Measurements from ENCODE around the gene GHSR. TPM values are rescaled to one million over a fixed set of nuclear protein-coding genes. Genes with fewer than 3 reads are reported as not detected.

Gene GHSR
- total RNA-seq, 4 donors from 2014 or later, result not detected

DNA sequence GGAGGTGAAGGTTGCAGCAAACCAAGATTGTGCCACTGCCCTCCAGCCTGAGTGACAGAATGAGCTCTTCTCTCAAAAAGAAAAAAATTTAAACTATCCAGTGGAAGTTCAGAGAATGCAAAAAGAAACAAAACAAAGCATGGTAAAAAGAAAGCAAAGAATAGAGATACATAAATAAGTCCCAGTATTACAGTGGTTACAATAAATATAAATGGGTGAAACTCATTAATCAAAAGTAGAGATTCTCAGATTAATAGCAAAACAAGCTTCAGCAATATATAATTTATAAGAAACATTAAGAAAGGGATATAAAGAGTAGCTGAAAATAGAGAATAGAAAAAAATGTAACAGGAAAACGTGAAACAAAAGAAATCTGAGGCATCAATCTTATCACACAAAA, 23.6 kb upstream of the GHSR start:
- H3K27me3 ChIP-seq, result no peaks in the 10 kb centered on the region
- H3K9me3 ChIP-seq, result no peaks in the 10 kb centered on the region
- H3K27ac ChIP-seq, result no peak overlapping the region
- no peaks in the 10 kb centered on the region for H3K36me3 ChIP-seq
- peaks cover 7% of the 10 kb centered on the region for H3K4me1 ChIP-seq
- no peak overlapping the region for H3K4me3 ChIP-seq
- TF ChIP-seq, protein P1, sequence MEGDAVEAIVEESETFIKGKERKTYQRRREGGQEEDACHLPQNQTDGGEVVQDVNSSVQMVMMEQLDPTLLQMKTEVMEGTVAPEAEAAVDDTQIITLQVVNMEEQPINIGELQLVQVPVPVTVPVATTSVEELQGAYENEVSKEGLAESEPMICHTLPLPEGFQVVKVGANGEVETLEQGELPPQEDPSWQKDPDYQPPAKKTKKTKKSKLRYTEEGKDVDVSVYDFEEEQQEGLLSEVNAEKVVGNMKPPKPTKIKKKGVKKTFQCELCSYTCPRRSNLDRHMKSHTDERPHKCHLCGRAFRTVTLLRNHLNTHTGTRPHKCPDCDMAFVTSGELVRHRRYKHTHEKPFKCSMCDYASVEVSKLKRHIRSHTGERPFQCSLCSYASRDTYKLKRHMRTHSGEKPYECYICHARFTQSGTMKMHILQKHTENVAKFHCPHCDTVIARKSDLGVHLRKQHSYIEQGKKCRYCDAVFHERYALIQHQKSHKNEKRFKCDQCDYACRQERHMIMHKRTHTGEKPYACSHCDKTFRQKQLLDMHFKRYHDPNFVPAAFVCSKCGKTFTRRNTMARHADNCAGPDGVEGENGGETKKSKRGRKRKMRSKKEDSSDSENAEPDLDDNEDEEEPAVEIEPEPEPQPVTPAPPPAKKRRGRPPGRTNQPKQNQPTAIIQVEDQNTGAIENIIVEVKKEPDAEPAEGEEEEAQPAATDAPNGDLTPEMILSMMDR (IDR thresholded peaks at IDR 0.05), result no peak
- no peak for TF ChIP-seq POLR2AphosphoS5 (IDR thresholded peaks at IDR 0.05)
- no peak for TF ChIP-seq EP300 (IDR thresholded peaks at IDR 0.05)
- no peak for TF ChIP-seq POLR2A (IDR thresholded peaks at IDR 0.05)
- no peak for DNase-seq (ENCODE audit: low spot score in 2 of 2)
- 71% methylated on average over 1 of the region's 1 CpG for WGBS

DNA sequence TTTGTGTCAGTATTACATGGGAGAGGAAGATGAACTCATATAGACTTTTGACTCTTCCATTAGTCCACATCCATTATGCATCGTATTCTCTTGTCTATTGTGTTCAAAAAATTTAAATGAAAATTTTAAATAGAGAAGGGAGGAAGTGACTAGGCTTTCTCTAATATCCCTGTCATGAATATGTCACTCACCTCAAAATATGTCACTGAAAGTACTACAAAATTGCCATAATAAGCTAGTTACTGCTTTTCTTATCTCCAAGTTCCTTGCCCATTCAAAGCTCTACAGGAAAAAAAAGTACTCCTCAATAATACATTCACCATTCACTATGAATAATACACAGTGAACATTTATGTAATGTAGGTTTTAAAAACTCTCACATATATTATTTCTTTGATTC, 22.3 kb upstream of the GHSR start:
- DNase-seq (ENCODE audit: low spot score in 2 of 2), result no peak
- Histone ChIP-seq H3K9me3 (no peaks in the 10 kb centered on the region), H3K4me1 (no peaks in the 10 kb centered on the region), H3K36me3 (no peaks in the 10 kb centered on the region), H3K4me3 (no peak overlapping the region), H3K27me3 (no peaks in the 10 kb centered on the region), H3K27ac (no peak overlapping the region)
- TF ChIP-seq POLR2A (IDR thresholded peaks at IDR 0.05), result no peak
- TF ChIP-seq, protein P1 (IDR thresholded peaks at IDR 0.05), result no peak
- no peak for TF ChIP-seq EP300 (IDR thresholded peaks at IDR 0.05)
- TF ChIP-seq POLR2AphosphoS5 (IDR thresholded peaks at IDR 0.05), result no peak
- 98% methylated on average over 1 of the region's 1 CpG for WGBS

DNA sequence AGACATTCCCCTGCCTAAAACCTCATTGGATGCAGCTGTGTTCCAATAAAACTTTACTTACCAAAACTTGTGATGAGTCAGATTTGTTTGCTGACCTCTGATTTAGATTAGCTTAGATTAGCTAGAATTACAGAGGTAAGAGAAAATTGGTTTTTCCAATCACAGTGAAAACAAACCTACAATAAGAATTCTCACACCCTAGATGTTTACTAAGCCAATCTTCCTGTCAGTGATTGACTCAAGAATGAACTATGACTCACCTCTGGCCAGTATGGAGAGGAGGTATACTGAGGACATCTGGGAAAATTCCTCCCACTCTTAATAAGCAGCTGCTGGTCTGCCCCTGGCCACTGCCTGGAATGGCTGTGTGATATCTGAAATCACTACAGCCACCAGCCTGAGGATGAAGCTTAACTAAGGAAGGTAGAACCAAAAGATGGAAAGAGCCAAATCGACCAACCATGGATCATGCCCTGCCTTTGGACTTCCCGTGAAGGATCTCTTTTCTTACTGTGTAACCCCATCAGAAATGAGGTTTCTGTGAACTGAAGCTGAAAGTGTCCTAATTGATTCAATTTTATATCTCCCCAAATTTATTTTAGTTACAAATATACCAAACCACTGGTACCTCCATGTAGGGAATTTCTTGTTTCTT, 19.0 kb upstream of the GHSR start:
- 92% methylated on average over 2 of the region's 2 CpGs for WGBS
- no peak overlapping the region for H3K27ac ChIP-seq
- TF ChIP-seq, protein P1 (IDR thresholded peaks at IDR 0.05), result no peak
- TF ChIP-seq POLR2A (IDR thresholded peaks at IDR 0.05), result no peak
- no peak for TF ChIP-seq POLR2AphosphoS5 (IDR thresholded peaks at IDR 0.05)

DNA sequence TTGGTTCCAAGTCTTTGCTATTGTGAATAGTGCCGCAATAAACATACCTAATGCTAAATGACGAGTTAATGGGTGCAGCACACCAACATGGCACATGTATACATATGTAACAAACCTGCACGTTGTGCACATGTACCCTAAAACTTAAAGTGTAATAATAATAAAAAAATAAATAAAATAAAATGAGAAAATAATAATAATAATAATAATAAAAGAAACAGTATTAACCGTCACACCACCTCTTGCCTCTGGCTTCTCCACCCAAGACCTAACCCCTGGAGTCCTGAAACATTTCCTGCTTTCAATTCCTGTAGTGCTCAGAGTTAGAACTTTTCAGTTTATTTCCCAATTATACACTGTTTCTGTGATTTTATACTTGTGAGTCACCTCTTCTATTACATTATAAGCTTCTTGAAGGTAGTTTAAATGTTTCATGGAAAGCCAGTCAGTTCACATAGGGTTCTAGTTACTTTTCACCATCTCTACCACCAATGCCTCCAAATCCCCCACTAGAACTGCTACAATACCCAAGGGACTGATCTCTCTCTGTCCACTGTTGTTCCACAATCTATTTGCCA, 18.4 kb upstream of the GHSR start:
- Histone ChIP-seq H3K36me3 (no peaks in the 10 kb centered on the region), H3K27me3 (no peaks in the 10 kb centered on the region), H3K9me3 (no peaks in the 10 kb centered on the region), H3K4me1 (no peaks in the 10 kb centered on the region), H3K27ac (no peak overlapping the region), H3K4me3 (no peak overlapping the region)
- 98% methylated on average over 4 of the region's 4 CpGs for WGBS
- TF ChIP-seq, protein P1 (IDR thresholded peaks at IDR 0.05), result no peak
- TF ChIP-seq POLR2AphosphoS5 (IDR thresholded peaks at IDR 0.05) (no peak), EP300 (IDR thresholded peaks at IDR 0.05) (no peak), POLR2A (IDR thresholded peaks at IDR 0.05) (no peak)
- no peak for DNase-seq (ENCODE audit: low spot score in 2 of 2)

More for the DNA sequence above, 19.0 kb upstream of the GHSR start:
- Histone ChIP-seq H3K4me3 (no peak overlapping the region), H3K27me3 (no peaks in the 10 kb centered on the region), H3K9me3 (no peaks in the 10 kb centered on the region), H3K36me3 (no peaks in the 10 kb centered on the region), H3K4me1 (no peaks in the 10 kb centered on the region)
- no peak for DNase-seq (ENCODE audit: low spot score in 2 of 2)

DNA sequence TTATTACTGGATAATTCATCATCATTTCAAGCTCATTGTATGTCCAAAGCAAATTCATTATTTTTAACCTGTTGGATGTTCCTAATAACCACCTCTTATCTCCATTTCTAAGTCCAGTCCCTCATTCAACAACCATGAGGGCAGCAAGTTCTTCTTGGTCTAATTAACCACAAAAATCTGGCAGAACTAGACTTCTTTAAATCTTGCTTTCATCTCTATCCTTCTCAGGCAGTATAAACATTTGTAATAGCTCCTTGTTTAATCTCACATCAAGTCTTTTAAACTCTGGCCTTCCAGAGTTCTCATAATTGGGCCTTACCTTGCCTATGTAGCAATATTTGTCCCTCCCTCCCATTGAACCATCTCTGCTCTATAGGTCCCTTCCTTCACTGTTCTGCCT, 17.0 kb upstream of the GHSR start:
- H3K4me1 ChIP-seq, result no peaks in the 10 kb centered on the region
- TF ChIP-seq EP300 (IDR thresholded peaks at IDR 0.05) (no peak), POLR2A (IDR thresholded peaks at IDR 0.05) (no peak), POLR2AphosphoS5 (IDR thresholded peaks at IDR 0.05) (no peak)
- TF ChIP-seq, protein P1 (IDR thresholded peaks at IDR 0.05), result no peak
- H3K27me3 ChIP-seq, result no peaks in the 10 kb centered on the region
- H3K27ac ChIP-seq, result no peak overlapping the region
- H3K36me3 ChIP-seq, result no peaks in the 10 kb centered on the region
- DNase-seq (ENCODE audit: low spot score in 2 of 2), result no peak
- no peak overlapping the region for H3K4me3 ChIP-seq
- no peaks in the 10 kb centered on the region for H3K9me3 ChIP-seq
